ENCODE measurements around the gene TTC8.

DNA sequence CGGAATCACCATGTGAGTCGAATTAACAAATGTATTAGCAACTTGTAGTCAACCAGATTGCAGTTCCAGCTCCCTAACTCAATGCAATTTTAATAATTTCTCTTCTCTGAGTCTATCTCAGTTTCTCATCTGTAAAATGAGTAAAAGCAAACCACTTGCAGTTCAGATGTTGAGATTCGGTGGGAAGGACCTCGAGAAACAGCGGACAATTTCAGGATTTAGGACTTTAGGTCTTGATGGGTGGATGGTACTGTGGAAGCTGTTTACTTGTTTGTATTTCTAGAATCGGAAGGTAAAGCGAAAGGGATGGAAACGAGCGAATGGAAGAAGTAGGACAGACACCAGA lies 510 bp upstream of the TTC8 start:
- TF ChIP-seq, protein P1, sequence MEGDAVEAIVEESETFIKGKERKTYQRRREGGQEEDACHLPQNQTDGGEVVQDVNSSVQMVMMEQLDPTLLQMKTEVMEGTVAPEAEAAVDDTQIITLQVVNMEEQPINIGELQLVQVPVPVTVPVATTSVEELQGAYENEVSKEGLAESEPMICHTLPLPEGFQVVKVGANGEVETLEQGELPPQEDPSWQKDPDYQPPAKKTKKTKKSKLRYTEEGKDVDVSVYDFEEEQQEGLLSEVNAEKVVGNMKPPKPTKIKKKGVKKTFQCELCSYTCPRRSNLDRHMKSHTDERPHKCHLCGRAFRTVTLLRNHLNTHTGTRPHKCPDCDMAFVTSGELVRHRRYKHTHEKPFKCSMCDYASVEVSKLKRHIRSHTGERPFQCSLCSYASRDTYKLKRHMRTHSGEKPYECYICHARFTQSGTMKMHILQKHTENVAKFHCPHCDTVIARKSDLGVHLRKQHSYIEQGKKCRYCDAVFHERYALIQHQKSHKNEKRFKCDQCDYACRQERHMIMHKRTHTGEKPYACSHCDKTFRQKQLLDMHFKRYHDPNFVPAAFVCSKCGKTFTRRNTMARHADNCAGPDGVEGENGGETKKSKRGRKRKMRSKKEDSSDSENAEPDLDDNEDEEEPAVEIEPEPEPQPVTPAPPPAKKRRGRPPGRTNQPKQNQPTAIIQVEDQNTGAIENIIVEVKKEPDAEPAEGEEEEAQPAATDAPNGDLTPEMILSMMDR (IDR thresholded peaks at IDR 0.05) = no peak
- no peak for TF ChIP-seq POLR2A (IDR thresholded peaks at IDR 0.05)

Measured in Peyer's patch (tissue), 4 donors.